ENCODE measurements around the gene PPP1R14D. TPM values are rescaled to one million over a fixed set of nuclear protein-coding genes. Genes with fewer than 3 reads are reported as not detected.
A peak's percentile ranks its signal among the peaks of the same experiment; 100 is the strongest.

The PPP1R14D gene
- total RNA-seq, 2 donors from 2014 or later, result not detected

DNA sequence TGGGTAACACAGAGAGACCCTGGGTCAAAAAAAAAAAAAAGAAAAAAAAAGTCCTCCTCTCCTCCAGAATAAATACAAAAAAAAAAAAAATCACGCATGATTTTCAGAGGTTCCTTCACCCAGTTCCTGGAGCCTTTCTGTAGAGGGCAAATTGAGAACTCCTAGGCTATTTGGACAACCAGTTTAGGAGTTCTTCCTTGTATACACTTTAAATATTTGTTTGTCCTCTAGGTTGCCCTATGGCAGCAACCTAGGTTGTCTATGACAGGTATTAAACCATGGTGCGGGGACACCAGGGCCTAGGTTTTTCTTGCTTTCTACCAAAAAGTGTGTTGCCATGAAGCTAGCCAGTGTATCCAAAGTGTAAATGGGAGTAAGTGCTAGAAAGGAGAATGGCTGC is 25.4 kb downstream of the PPP1R14D start:
- no peaks in the 10 kb centered on the region for H3K9me3 ChIP-seq

DNA sequence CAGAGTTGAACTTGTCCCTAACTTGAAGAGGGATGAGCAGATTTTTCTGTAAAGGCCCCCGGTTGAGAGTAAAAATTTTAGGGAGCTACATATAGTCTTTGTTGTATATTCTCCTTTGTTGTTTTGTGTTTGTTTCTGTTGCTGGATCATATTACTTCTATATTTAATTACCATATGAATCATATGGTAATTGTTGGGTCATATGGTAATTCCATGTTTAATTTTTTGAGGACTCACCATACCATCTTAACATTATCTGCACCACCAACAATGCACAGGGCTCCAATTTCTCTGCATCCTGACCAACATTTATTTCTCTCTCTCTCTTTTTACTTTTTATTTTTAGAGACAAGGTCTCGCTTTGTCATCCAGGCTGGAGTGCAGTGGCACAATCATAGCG is 29.0 kb downstream of the PPP1R14D start:
- no peak overlapping the region for H3K27ac ChIP-seq
- ATAC-seq, result no peak
- H3K4me1 ChIP-seq, result peaks cover 13% of the 10 kb centered on the region
- no peak for TF ChIP-seq CTCF (IDR thresholded peaks at IDR 0.05)
- no peak overlapping the region for H3K4me3 ChIP-seq
- no peaks in the 10 kb centered on the region for H3K27me3 ChIP-seq
- no peaks in the 10 kb centered on the region for H3K36me3 ChIP-seq (replicated peaks in 1 of 2; ENCODE audit: insufficient read depth in 1 of 2, low read depth in 2 of 2)
- WGBS, 2 donors, result 95% methylated on average over 3 of the region's 3 CpGs
- DNase-seq, result no peak
- no peaks in the 10 kb centered on the region for H3K9me3 ChIP-seq
- intact Hi-C loops (cut with DNase I), result no loop called here

More for the DNA sequence above, 25.4 kb downstream of the PPP1R14D start:
- 80 to 85% methylated on average over 2 of the region's 2 CpGs for WGBS, 2 donors
- TF ChIP-seq POLR2A (IDR thresholded peaks at IDR 0.05) (no peak), CTCF (IDR thresholded peaks at IDR 0.05) (no peak)
- Histone ChIP-seq H3K36me3 (replicated peaks in 1 of 2; ENCODE audit: insufficient read depth in 1 of 2, low read depth in 2 of 2) (no peaks in the 10 kb centered on the region), H3K4me3 (no peak overlapping the region), H3K4me1 (peaks cover 20% of the 10 kb centered on the region), H3K27me3 (no peaks in the 10 kb centered on the region), H3K27ac (no peak overlapping the region)
- intact Hi-C loops (cut with DNase I), result no loop called here
- no peak for DNase-seq
- no peak for ATAC-seq

GRCh38 chr15:40796512-40796911 is 32.0 kb downstream of the PPP1R14D start:
- Histone ChIP-seq H3K27me3 (no peaks in the 10 kb centered on the region), H3K9me3 (no peaks in the 10 kb centered on the region), H3K4me1 (peaks cover 21% of the 10 kb centered on the region), H3K4me3 (no peak overlapping the region), H3K36me3 (replicated peaks in 1 of 2; ENCODE audit: insufficient read depth in 1 of 2, low read depth in 2 of 2) (no peaks in the 10 kb centered on the region), H3K27ac (peak overlapping the region in 1 of 4 donors; percentile 3)
- intact Hi-C loops (cut with DNase I), result no loop called here
- DNase-seq, result no peak
- WGBS, 2 donors, result 91 to 93% methylated on average over 5 of the region's 5 CpGs
- TF ChIP-seq POLR2A (IDR thresholded peaks at IDR 0.05), result no peak
- TF ChIP-seq CTCF (IDR thresholded peaks at IDR 0.05), result no peak
- ATAC-seq, result no peak

- DNase-seq, result no peak
- ATAC-seq, result no peak
- H3K27ac ChIP-seq, result peak overlapping the region in 1 of 4 donors; percentile 3
- whole genome bisulfite sequencing, 2 donors, result 51 to 70% methylated on average over 2 of the region's 2 CpGs
- no peaks in the 10 kb centered on the region for H3K9me3 ChIP-seq
- intact Hi-C loops (cut with DNase I), result no loop called here
- no peaks in the 10 kb centered on the region for H3K27me3 ChIP-seq
- no peak overlapping the region for H3K4me3 ChIP-seq
- TF ChIP-seq CTCF (IDR thresholded peaks at IDR 0.05), result no peak
- TF ChIP-seq POLR2A (IDR thresholded peaks at IDR 0.05), result no peak
- peaks cover 25% of the 10 kb centered on the region for H3K4me1 ChIP-seq
- H3K36me3 ChIP-seq (replicated peaks in 1 of 2; ENCODE audit: insufficient read depth in 1 of 2, low read depth in 2 of 2), result no peaks in the 10 kb centered on the region
These were observed 32.5 kb downstream of the PPP1R14D start for GRCh38 chr15:40796041-40796440.

GRCh38 chr15:40793216-40793989 is 35.1 kb downstream of the PPP1R14D start:
- ATAC-seq (peak; percentile 82), DNase-seq (peak; percentile 70 to 83 (median 76))
- WGBS, 2 donors, result 34 to 35% methylated on average over 9 of the region's 9 CpGs
- peaks cover 46% of the 10 kb centered on the region for H3K4me1 ChIP-seq
- intact Hi-C loops (cut with DNase I), result no loop called here
- no peak overlapping the region for H3K4me3 ChIP-seq
- no peaks in the 10 kb centered on the region for H3K36me3 ChIP-seq (replicated peaks in 1 of 2; ENCODE audit: insufficient read depth in 1 of 2, low read depth in 2 of 2)
- peak overlapping the region; percentile 1 to 68 (median 45) for H3K27ac ChIP-seq
- H3K27me3 ChIP-seq, result no peaks in the 10 kb centered on the region
- TF ChIP-seq CTCF (IDR thresholded peaks at IDR 0.05), result no peak
- TF ChIP-seq POLR2A (IDR thresholded peaks at IDR 0.05), result no peak
- H3K9me3 ChIP-seq, result no peaks in the 10 kb centered on the region
